ENCODE measurements around the gene TMEM187. TPM values are rescaled to one million over a fixed set of nuclear protein-coding genes. Genes with fewer than 3 reads are reported as not detected.

The TMEM187 gene
- total RNA-seq, 2 donors from 2014 or later, result 16.9 to 18.2 TPM

DNA sequence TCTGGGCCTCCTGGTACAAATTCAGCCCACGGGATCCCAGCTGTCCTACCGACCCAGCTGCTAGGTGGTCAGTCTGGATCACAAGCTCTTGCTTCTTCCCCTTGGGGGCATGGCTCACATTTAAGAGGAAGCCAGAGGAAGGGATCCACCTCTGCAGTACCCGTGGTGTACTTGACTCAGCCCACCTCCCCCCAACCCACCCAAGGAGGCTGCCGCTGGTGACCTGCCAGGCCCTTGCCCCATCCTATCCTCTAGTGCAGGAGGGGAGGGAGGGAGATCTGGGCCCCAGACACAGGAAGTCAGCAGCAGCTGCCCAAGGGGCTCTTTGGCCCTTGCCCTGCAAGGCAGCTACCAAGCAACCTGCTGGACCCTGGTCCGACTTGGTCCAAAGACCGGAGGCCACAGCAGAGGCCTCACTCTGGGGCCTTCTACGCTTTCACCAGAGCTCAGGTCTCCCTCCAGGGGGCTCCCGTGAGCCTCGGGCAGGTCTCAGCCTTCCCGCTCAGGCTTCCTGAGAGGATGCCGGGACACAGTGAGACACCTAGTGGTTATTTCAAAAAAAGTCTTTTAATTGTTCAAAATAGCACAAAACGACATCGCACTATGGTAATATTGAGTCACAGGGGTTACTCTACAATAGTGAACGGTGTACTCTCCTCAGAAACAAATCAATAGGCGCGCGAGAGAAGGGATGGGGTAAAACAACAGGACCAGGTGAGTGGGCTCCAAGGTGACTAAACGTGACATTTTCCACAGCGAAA is 25.4 kb upstream of the TMEM187 start:
- H3K36me3 ChIP-seq, result no peaks in the 10 kb centered on the region
- WGBS, result 44% methylated on average over 12 of the region's 19 CpGs
- DNase-seq (ENCODE audit: low spot score), result no peak
- TF ChIP-seq POLR2A (IDR thresholded peaks at IDR 0.05) (no peak), POLR2AphosphoS5 (IDR thresholded peaks at IDR 0.05) (peak; percentile 52)
- TF ChIP-seq, protein P1, sequence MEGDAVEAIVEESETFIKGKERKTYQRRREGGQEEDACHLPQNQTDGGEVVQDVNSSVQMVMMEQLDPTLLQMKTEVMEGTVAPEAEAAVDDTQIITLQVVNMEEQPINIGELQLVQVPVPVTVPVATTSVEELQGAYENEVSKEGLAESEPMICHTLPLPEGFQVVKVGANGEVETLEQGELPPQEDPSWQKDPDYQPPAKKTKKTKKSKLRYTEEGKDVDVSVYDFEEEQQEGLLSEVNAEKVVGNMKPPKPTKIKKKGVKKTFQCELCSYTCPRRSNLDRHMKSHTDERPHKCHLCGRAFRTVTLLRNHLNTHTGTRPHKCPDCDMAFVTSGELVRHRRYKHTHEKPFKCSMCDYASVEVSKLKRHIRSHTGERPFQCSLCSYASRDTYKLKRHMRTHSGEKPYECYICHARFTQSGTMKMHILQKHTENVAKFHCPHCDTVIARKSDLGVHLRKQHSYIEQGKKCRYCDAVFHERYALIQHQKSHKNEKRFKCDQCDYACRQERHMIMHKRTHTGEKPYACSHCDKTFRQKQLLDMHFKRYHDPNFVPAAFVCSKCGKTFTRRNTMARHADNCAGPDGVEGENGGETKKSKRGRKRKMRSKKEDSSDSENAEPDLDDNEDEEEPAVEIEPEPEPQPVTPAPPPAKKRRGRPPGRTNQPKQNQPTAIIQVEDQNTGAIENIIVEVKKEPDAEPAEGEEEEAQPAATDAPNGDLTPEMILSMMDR (IDR thresholded peaks at IDR 0.05), result peak; percentile 52 to 83 (median 72)
- intact Hi-C loops (cut with DNase I), result loop anchor here (5.0 kb wide), 1 partner anchor 185 kb away; the partner anchor contains the start of gene PLXNB3
- no peak overlapping the region for H3K4me3 ChIP-seq
- no peaks in the 10 kb centered on the region for H3K4me1 ChIP-seq (replicated peaks)
- H3K27me3 ChIP-seq (replicated peaks; ENCODE audit: insufficient read depth), result no peaks in the 10 kb centered on the region
- no peak overlapping the region for H3K27ac ChIP-seq
- no peaks in the 10 kb centered on the region for H3K9me3 ChIP-seq

- H3K27ac ChIP-seq, result no peak overlapping the region
- H3K4me3 ChIP-seq, result no peak overlapping the region
- 69% methylated on average over 3 of the region's 10 CpGs for WGBS
- TF ChIP-seq POLR2AphosphoS5 (IDR thresholded peaks at IDR 0.05) (no peak), POLR2A (IDR thresholded peaks at IDR 0.05) (no peak)
- TF ChIP-seq, protein P1 (IDR thresholded peaks at IDR 0.05), result no peak
- H3K9me3 ChIP-seq, result no peaks in the 10 kb centered on the region
- no peaks in the 10 kb centered on the region for H3K36me3 ChIP-seq
- no peak for DNase-seq (ENCODE audit: low spot score)
- intact Hi-C loops (cut with DNase I), result loop anchor here (5.0 kb wide), 1 partner anchor 186 kb away; the partner anchor contains the start of gene PLXNB3
- H3K4me1 ChIP-seq (replicated peaks), result no peaks in the 10 kb centered on the region
- no peaks in the 10 kb centered on the region for H3K27me3 ChIP-seq (replicated peaks; ENCODE audit: insufficient read depth)
Observed at GRCh38 chrX:153948002-153948466, 24.5 kb upstream of the TMEM187 start.

DNA sequence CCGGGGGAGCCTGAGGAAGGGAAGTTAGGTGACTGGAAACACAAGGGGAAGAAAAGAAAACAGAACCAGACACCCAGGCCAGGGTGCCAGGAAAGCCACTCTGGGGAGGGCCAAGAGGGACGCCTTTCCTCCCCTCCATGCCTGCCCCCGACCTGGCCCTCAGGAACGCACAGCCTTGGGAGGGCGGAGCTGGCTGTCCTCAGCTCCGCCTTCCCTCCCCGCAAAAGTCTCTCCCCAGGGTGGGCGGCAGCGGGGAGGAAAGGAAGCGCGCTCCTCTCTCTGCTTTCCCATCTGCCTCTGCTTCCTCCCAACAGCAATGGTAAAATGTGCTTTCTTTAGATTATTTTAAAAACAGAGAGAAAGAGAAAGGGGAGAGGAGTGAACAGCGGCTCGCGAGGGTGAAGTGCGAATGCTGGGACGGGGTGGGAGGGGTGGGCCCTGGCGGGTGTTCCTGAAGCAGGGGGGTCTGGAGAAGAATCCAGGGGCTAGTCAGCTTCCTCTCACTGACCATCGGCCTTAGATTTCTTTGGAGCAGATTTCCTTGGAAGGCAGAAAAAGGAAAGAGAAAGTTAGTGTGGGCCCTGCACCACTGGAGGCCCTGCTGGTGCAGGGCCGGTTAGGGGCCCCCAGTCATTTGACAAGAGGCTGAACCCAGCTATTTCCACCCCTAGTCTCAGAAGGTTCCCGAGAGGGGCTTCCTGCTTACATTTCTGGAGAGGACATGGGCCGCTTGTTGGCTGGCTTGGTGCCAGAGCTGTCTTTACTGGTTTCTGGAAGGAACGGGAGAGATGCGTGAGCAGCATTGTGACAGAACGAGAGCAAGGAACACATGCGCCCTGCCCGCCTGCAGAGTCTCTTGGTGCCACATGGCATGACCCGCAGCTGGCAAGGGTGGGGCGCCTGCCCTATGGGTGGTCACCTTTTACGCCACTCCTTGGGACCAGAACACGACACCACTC is 23.4 kb upstream of the TMEM187 start:
- H3K27me3 ChIP-seq (replicated peaks; ENCODE audit: insufficient read depth), result no peaks in the 10 kb centered on the region
- H3K4me3 ChIP-seq, result no peak overlapping the region
- H3K36me3 ChIP-seq, result no peaks in the 10 kb centered on the region
- peak overlapping the region in 1 of 2 donors; percentile 41 for H3K27ac ChIP-seq
- 52% methylated on average over 28 of the region's 30 CpGs for WGBS
- no peak for DNase-seq (ENCODE audit: low spot score)
- TF ChIP-seq, protein P1 (IDR thresholded peaks at IDR 0.05), result no peak
- TF ChIP-seq POLR2AphosphoS5 (IDR thresholded peaks at IDR 0.05), result no peak
- no peaks in the 10 kb centered on the region for H3K4me1 ChIP-seq (replicated peaks)
- intact Hi-C loops (cut with DNase I), result loop anchor here (5.0 kb wide), 1 partner anchor 187 kb away; the partner anchor contains the start of gene PLXNB3
- no peaks in the 10 kb centered on the region for H3K9me3 ChIP-seq

GRCh38 chrX:153950127-153950526 is 22.4 kb upstream of the TMEM187 start:
- Histone ChIP-seq H3K4me1 (replicated peaks) (no peaks in the 10 kb centered on the region), H3K27ac (no peak overlapping the region), H3K4me3 (no peak overlapping the region), H3K27me3 (replicated peaks; ENCODE audit: insufficient read depth) (no peaks in the 10 kb centered on the region), H3K36me3 (no peaks in the 10 kb centered on the region), H3K9me3 (no peaks in the 10 kb centered on the region)
- no peak for DNase-seq (ENCODE audit: low spot score)
- TF ChIP-seq POLR2AphosphoS5 (IDR thresholded peaks at IDR 0.05), result no peak
- no peak for TF ChIP-seq POLR2A (IDR thresholded peaks at IDR 0.05)
- WGBS, result 85% methylated on average over 5 of the region's 19 CpGs
- intact Hi-C loops (cut with DNase I), result no loop called here

All from prostate gland (tissue), 2 donors.